GM23338 (cell line): ENCODE measurements around the gene ALCAM. TPM values are rescaled to one million over a fixed set of nuclear protein-coding genes. Genes with fewer than 3 reads are reported as not detected.

Source experiments
- ATAC-seq: fragments of 200-7000 bp; cut with Tn5 transposase; 3 replicates; pipeline ENCODE4 v1.9.1; 2020
- DNase-seq: peaks from one replicate; pipeline ENCODE4 v3.0.0-alpha.2; 2015; ENCODE audit warnings: low spot score
- H2AFZ ChIP-seq: fragments of 200-600 bp; sonication (generic); 2 replicates; pipeline ENCODE4 v1.8.0; 2016; ENCODE audit warnings: antibody characterized with exemption, mild to moderate bottlenecking, moderate library complexity
- H3F3A ChIP-seq: fragments of 200-600 bp; sonication (generic); replicated peaks from 2 replicates; pipeline ENCODE4 v1.8.0; 2017; ENCODE audit warnings: antibody characterized with exemption, mixed run types, low read depth
- H3K27ac ChIP-seq: fragments of 200-600 bp; sonication (generic); 2 replicates; pipeline ENCODE4 v1.6.1; 2016; ENCODE audit warnings: low read depth
- H3K27me3 ChIP-seq: fragments of 200-600 bp; sonication (generic); 2 replicates; pipeline ENCODE4 v1.8.0; 2016; ENCODE audit warnings: mild to moderate bottlenecking, mixed run types, moderate library complexity; ENCODE audit not compliant: insufficient read depth
- H3K36me3 ChIP-seq: fragments of 200-600 bp; sonication (generic); 2 replicates; pipeline ENCODE4 v1.8.0; 2016; ENCODE audit warnings: mild to moderate bottlenecking; ENCODE audit not compliant: insufficient read depth
- H3K4me1 ChIP-seq: fragments of 200-600 bp; sonication (generic); 2 replicates; pipeline ENCODE4 v1.8.0; 2016; ENCODE audit warnings: mild to moderate bottlenecking, moderate library complexity; ENCODE audit not compliant: insufficient read depth
- H3K4me2 ChIP-seq: fragments of 200-600 bp; sonication (generic); 2 replicates; pipeline ENCODE4 v1.7.1; 2017; ENCODE audit warnings: mixed run types
- H3K4me3 ChIP-seq: fragments of 200-600 bp; sonication (generic); 2 replicates; pipeline ENCODE4 v1.6.1; 2016; ENCODE audit warnings: mixed run types
- H3K79me2 ChIP-seq: fragments of 200-600 bp; sonication (generic); replicated peaks from 2 replicates; pipeline ENCODE4 v1.8.0; 2017; ENCODE audit warnings: mild to moderate bottlenecking; ENCODE audit not compliant: insufficient read depth
- H3K9me2 ChIP-seq: fragments of 200-600 bp; sonication (generic); 2 replicates; pipeline ENCODE4 v1.8.0; 2017; ENCODE audit not compliant: insufficient read depth
- H4K20me1 ChIP-seq: fragments of 200-600 bp; sonication (generic); replicated peaks from 2 replicates; pipeline ENCODE4 v1.8.0; 2017; ENCODE audit warnings: mild to moderate bottlenecking; ENCODE audit not compliant: insufficient read depth
- H3K27ac Mint-ChIP-seq: 2 replicates; pipeline ENCODE4 v1.8.0; 2020; ENCODE audit warnings: inconsistent platforms, mild to moderate bottlenecking, moderate library complexity, mixed read lengths
- H3K27me3 Mint-ChIP-seq: 3 replicates; pipeline ENCODE4 v1.8.0; 2022; ENCODE audit warnings: low read depth, mild to moderate bottlenecking, moderate library complexity, mixed read lengths, inconsistent platforms; ENCODE audit not compliant: insufficient read depth, poor library complexity
- H3K36me3 Mint-ChIP-seq: 3 replicates; pipeline ENCODE4 v1.8.0; 2021; ENCODE audit warnings: low read depth, mild to moderate bottlenecking, inconsistent platforms, moderate library complexity, mixed read lengths
- H3K4me1 Mint-ChIP-seq: 3 replicates; pipeline ENCODE4 v1.8.0; 2020; ENCODE audit warnings: mild to moderate bottlenecking, inconsistent platforms, mixed read lengths
- H3K4me3 Mint-ChIP-seq: 3 replicates; pipeline ENCODE4 v1.8.0; 2021; ENCODE audit warnings: moderate library complexity, mild to moderate bottlenecking, inconsistent platforms, mixed read lengths
- H3K9me3 Mint-ChIP-seq: 3 replicates; pipeline ENCODE4 v1.8.0; 2020; ENCODE audit warnings: moderate library complexity, mild to moderate bottlenecking, inconsistent platforms, mixed read lengths
- CREB1 ChIP-seq: fragments of 250-450 bp; sonication (Bioruptor Pico); IDR thresholded peaks from 2 replicates; pipeline ENCODE4 v1.5.0; 2020; ENCODE audit warnings: low read depth, mild to moderate bottlenecking, moderate library complexity
- CTCF ChIP-seq, 2 experiments: fragments of 200-600 bp in 1 of 2; sonication (generic) in 1 of 2; conservative IDR thresholded peaks; 2 replicates each; pipeline versions ENCODE4 v1.5.1 to v1.6.1; 2016 to 2017; ENCODE audit warnings: antibody characterized with exemption in 2 of 2, low read depth in 2 of 2, mild to moderate bottlenecking in 2 of 2, moderate library complexity in 1 of 2
- EZH2 ChIP-seq: fragments of 200-600 bp; sonication (generic); IDR thresholded peaks from one replicate; pipeline ENCODE4 v1.8.0; 2017; ENCODE audit warnings: antibody characterized with exemption, mild to moderate bottlenecking, low read depth; ENCODE audit not compliant: unreplicated experiment
- EZH2phosphoT487 ChIP-seq: fragments of 200-600 bp; sonication (generic); IDR thresholded peaks from one replicate; pipeline ENCODE4 v1.8.1; 2018; ENCODE audit warnings: antibody characterized with exemption; ENCODE audit not compliant: unreplicated experiment
- JUNB ChIP-seq: IDR thresholded peaks from one replicate; pipeline ENCODE4 v1.6.1; 2016; ENCODE audit warnings: antibody characterized with exemption; ENCODE audit not compliant: unreplicated experiment
- NANOG ChIP-seq: IDR thresholded peaks from 2 replicates; pipeline ENCODE4 v1.6.1; 2016; ENCODE audit warnings: antibody characterized with exemption, borderline replicate concordance
- POLR2AphosphoS5 ChIP-seq: IDR thresholded peaks from 2 replicates; pipeline ENCODE4 v1.6.1; 2016; ENCODE audit warnings: antibody characterized with exemption, low read depth
- STAT1 ChIP-seq: IDR thresholded peaks from one replicate; pipeline ENCODE4 v1.6.1; 2016; ENCODE audit warnings: antibody characterized with exemption; ENCODE audit not compliant: unreplicated experiment
- ZNF114 ChIP-seq: fragments of 250-450 bp; sonication (Bioruptor Pico); IDR thresholded peaks from 2 replicates; pipeline ENCODE4 v1.5.0; 2020; ENCODE audit warnings: mild to moderate bottlenecking, moderate library complexity
- ZNF331 ChIP-seq: fragments of 250-450 bp; sonication (Bioruptor Pico); IDR thresholded peaks from 2 replicates; pipeline ENCODE4 v1.5.0; 2020; ENCODE audit warnings: low read depth, mild to moderate bottlenecking, moderate library complexity
- ZNF462 ChIP-seq: fragments of 250-450 bp; sonication (Bioruptor Pico); IDR thresholded peaks from 2 replicates; pipeline ENCODE4 v1.5.0; 2020; ENCODE audit warnings: mild to moderate bottlenecking, moderate library complexity
- polyA plus RNA-seq: library from polyadenylated mRNA; unstranded; fragments of >200 nt; fragmentation: Nextera tagmentation; extraction: Ambion mirVana; gene quantifications from 2 replicates; pipeline ENCODE4 v1.2.1, GENCODE V29; 2016
- total RNA-seq: library from RNA; depleted of rRNA; stranded (reverse); fragments of >200 nt; shearing (Covaris generic); gene quantifications from 2 replicates; pipeline ENCODE4 v1.2.3, GENCODE V29; 2014
- TF ChIP-seq, protein P1 (sequence below): IDR thresholded peaks from 2 replicates; pipeline ENCODE4 v1.6.1; 2016; ENCODE audit warnings: antibody characterized with exemption

Gene ALCAM
- total and polyA plus RNA-seq, 2 experiments from 2014 or later = 11.3 to 36.0 TPM

GRCh38 chr3:105527535-105527934, 160.8 kb downstream of the ALCAM start (continued):
- TF ChIP-seq ZNF462 (CRISPR knock-in tag) (no peak), CREB1 (CRISPR knock-in tag) (no peak), EZH2phosphoT487 (no peak), ZNF114 (no peak), CTCF (conservative IDR thresholded peaks at IDR 0.05; ENCODE audit: low read depth in 2 of 2) (no peak)

- no peak overlapping the region for H2AFZ ChIP-seq
- H3K27ac ChIP-seq = no peak overlapping the region
- no peaks in the 10 kb centered on the region for H3K9me3 Mint-ChIP-seq
- no peak overlapping the region for H3K27ac Mint-ChIP-seq
- peaks cover 2% of the 10 kb centered on the region; the same call in 2 of the 3 replicates for H3K4me1 Mint-ChIP-seq
- H3K4me3 Mint-ChIP-seq = no peak overlapping the region
- no peak overlapping the region for H3K4me2 ChIP-seq
- 0 out of 3 replicates have a peak, but pooled peaks cover 3% of the 10 kb centered on the region for H3K36me3 Mint-ChIP-seq
- ATAC-seq (no peak), DNase-seq (no peak)
- no peaks in the 10 kb centered on the region for H3K36me3 ChIP-seq
- H3K4me1 ChIP-seq = peaks cover 6% of the 10 kb centered on the region; the same call in 1 of the 2 replicates
- no peaks in the 10 kb centered on the region for H4K20me1 ChIP-seq
- H3F3A ChIP-seq = no peaks in the 10 kb centered on the region
- no peaks in the 10 kb centered on the region for H3K27me3 ChIP-seq
- H3K27me3 Mint-ChIP-seq = no peaks in the 10 kb centered on the region
- H3K9me2 ChIP-seq = no peaks in the 10 kb centered on the region
- H3K4me3 ChIP-seq = no peak overlapping the region
- no peaks in the 10 kb centered on the region for H3K79me2 ChIP-seq
- TF ChIP-seq ZNF114 = no peak
- TF ChIP-seq EZH2phosphoT487 = no peak
- TF ChIP-seq, protein P1, sequence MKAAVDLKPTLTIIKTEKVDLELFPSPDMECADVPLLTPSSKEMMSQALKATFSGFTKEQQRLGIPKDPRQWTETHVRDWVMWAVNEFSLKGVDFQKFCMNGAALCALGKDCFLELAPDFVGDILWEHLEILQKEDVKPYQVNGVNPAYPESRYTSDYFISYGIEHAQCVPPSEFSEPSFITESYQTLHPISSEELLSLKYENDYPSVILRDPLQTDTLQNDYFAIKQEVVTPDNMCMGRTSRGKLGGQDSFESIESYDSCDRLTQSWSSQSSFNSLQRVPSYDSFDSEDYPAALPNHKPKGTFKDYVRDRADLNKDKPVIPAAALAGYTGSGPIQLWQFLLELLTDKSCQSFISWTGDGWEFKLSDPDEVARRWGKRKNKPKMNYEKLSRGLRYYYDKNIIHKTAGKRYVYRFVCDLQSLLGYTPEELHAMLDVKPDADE = no peak
- no peak for TF ChIP-seq CTCF (conservative IDR thresholded peaks at IDR 0.05; ENCODE audit: low read depth in 2 of 2)
- no peak for TF ChIP-seq NANOG
- TF ChIP-seq STAT1 = no peak
- no peak for TF ChIP-seq EZH2
- TF ChIP-seq ZNF331 (CRISPR knock-in tag) = no peak
- TF ChIP-seq POLR2AphosphoS5 = no peak
- no peak for TF ChIP-seq JUNB
Observed at GRCh38 chr3:105527949-105528348, 161.2 kb downstream of the ALCAM start.
